ENCODE results near the gene DACT3.
"Not testable (repeated sequence)": the region's sequence is repeated elsewhere in the genome, so short reads cannot be mapped to it uniquely, and the experiment has no call there.

The DACT3 gene

DNA sequence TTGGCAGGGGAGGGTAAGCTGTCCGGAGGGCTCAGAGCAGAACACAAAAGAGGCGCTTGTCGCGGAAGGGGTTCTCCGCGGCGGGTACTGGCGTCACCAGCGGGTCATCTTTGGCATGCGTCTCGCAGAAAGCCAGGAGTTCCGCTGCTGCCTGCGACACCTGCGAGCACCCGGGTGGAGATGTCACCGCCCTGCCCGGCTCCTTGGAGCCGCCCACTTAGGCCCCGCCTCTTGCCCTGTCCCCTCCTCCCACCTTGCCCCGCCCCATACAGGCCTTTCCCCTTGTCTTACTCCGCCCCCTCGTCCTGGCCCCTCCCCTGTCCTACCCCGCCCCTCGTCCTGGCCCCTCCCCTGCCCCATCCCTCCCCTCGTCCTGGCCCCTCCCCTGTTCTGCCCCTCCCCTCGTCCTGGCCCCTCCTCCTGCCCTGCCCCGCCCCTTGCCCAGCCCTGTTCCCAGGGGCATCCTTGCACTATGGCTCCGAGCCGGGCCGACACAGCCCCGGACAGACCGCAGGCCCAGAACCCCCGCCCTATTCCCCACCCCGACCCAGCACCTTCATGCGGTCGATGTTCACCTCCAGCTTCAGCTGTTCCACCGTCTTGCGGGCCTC, 26.8 kb downstream of the DACT3 start:
- peak; percentile 91 for DNase-seq (ENCODE audit: low read depth)

DNA sequence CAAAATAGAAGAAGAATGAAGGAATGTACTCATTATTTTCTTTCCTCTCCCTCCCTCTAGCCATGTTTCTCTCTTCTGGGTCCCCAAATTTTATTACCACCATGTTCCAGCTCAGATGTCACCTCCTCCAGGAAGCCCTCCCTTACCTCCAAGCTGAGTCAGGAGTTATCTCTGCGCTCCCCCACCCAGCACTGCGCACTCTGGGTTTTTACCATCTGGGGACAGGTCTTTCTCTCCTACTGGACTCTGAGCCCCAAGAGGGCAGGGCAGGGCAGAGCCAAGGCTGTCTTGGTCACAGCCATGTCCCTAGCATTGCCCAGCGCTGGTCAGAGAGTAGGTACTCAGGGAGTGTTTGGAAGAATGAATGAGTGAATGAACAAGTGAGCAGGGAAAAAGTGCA, 27.9 kb downstream of the DACT3 start:
- no peak for DNase-seq (ENCODE audit: low read depth)

DNA sequence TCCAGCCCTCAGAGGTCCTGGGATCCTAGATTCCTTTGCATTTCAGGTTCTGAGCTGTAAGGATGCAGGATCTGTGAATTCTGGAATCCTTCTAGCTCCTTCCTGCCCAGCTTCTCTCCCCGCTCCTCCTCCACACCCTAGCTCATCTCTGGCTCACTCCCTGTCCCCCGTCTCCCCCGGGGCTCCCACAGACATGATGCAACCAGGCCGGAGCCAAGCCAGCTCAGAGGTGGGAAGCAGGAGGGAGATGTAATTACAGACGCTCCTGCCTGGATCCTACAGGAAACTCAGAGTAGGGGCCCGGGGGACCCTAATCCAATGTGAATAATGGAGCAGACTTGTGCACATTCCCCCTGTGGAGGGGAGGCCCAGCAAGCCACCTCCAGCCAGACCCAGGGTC, 29.5 kb downstream of the DACT3 start:
- no peak for DNase-seq (ENCODE audit: low read depth)

DNA sequence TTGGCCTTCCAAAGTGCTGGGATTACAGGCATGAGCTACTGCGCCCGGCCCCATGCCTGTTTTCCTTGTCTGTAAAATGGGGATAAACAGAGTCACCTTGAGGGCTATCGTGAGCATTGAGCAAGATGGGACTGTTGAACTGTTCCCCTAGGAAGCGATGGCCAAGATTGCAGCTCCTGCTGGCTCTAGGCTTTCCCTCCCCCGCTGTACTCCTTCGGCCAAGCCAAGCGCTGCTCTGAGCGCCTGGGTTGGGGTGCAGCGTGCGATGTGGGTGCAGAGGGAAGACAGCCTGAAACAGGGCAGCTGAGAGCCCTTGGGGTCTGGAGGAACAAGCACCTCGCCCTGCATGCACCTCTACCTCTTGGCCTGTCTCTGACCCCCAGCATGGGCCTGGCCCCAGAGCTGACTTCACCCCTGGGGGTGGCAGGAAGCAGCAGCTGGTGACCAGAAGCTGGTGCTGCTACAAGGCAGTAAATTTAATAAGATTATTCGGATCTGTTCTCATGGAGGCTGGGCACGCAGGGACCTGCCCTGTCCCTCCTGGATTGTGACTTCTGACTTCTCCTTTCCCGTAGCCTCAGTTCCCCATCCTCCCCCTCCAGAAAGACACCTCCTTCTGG, 30.3 kb downstream of the DACT3 start:
- DNase-seq (ENCODE audit: low read depth), result no peak

DNA sequence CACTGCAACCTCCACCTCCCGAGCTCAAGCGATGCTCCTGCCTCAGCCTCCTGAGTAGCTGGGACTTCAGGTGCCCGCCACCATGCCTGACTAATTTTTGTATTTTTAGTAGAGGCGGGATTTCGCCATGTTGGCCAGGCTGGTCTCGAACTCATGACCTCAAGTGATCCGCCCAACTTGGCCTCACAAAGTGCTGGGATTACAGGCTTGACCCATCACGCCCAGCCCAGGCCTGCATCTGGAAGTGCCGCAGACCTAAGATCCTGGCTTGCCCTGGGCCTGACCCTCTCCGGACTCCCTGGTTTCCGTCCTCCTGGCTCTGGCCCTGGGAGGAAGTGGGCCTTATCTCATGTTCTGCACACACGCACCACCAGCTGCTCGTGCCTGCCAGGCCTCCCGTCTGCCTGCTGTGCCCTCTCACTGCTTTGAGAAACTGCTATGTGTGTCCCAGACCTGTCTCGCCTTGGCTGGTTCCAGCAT, 31.4 kb downstream of the DACT3 start:
- no peak for DNase-seq (ENCODE audit: low read depth)

DNA sequence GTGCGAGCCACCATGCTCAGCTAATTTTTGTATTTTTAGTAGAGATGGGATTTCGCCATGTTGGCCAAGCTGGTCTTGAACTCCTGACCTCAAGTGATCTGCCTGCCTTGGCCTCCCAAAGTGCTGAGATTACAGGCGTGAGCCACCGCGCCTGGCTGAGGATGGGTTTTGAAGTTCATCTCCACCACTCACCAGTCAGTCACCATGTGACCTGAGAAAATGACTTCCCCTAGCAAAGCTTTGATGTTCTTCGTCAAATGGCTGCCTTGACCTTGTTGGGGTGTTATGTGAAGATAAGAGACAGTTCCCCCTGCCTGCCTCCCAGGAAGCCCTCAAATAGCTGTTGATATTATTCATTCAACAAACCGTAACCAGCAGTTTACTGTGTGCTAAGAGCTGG, 32.0 kb downstream of the DACT3 start:
- DNase-seq (ENCODE audit: low read depth), result not testable (repeated sequence)

DNA sequence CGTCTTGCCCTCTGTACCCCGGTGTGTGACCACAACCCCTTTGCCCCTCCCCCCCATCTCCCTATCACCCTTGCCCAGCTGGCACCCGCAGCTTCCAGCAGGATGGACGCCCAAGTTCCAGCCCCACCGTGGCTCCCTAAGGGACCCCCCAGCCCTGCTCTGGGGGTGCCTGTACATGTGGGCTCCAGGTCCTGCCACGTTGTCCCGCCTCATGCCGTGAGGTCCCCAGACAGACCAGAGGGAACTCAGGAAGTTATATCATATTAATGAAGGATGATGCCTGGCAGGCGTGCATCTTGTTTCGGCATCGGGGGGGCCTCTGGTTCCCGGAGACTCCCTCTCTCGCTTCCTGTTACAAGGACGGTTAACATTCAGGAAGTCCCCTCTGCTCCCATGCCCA, 34.5 kb downstream of the DACT3 start:
- DNase-seq (ENCODE audit: low read depth), result no peak

DNA sequence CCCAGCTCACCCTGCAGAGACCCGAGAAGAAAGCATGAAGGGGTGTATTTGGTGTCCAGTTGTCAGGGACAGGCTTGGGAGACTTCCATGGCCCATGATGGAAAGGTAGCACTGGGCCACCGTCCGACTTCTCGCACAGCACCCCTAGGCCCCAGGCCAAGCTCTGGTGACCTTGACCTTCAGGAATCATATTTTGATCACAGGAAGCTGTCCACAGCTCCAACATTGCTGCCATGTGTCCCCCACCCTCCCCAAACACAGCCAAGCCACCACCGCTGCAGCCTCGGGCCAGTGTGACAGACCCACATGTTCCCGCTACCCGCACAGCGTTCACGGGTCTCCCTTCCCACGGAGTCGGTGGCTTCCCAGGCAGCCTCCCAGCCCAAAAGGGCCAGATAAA, 35.3 kb downstream of the DACT3 start:
- DNase-seq (ENCODE audit: low read depth), result no peak

DNA sequence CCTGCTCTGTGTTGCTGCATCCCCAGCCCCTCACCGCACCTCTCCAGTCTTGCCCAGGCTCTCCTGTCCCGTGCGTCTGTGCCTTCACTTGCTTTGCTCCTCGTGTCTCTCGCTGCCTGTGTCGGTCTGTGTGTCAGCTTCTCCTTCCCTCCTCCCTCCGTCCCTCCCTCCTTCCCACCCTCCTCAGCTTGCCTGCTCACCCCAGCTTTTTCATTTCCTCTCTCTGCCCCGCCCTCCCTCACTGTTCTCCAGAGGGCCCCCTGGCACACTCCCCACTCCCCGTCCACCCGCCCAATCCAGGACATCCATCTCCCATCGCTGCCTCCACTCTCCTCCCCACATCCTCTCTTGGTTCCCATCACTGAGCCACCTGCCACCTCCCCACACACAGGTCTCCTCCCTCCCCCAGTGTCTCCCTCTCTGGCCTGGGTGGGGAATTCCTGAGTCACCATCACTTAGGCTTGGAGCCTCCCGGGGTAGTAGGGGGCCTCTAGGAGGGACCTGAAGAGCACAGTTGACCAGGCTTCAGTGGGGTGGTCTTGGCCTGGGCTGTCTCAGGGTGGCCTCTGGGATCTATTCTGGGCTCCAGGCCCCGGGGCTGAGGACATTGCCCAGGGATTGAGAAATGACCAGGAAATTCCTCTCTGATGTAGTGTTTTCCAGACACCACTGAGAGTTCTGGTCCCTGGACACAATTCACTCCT, 35.9 kb downstream of the DACT3 start, which contains the start of gene PTGIR:
TSS of gene PTGIR (minus strand) at position 132 of the 704 bp plus-strand sequence. CDS start 864 bp downstream, outside the sequence.
- DNase-seq (ENCODE audit: low read depth), result no peak

DNA sequence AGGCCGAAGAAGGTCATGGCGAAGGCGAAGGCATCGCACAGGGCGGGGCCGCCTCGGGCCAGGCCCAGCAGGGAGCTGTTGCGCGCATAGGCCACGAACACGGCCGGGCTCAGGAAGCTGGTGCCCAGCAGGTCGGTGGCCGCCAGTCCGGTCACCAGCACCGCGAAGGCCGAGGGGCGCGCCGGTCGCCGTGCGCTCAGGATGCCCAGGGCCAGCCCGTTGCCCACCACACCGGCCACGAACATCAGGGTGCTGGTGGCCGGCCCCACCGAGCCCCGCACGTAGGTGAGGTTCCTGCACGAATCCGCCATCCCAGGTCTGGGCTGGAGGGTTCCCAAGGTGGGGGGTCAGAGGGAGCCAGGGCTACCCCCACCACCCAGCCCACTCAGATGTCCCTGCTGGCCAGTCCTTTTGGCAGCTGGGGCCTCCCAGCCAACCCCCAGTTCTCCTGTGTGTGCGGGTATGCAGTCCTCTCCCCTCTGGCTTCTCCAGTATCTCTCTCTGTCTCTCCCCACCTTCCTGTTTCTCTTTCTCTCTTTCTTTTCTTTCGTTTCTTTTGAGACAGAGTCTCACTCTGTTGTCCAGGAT, 37.0 kb downstream of the DACT3 start:
- no peak for DNase-seq (ENCODE audit: low read depth)

DNA sequence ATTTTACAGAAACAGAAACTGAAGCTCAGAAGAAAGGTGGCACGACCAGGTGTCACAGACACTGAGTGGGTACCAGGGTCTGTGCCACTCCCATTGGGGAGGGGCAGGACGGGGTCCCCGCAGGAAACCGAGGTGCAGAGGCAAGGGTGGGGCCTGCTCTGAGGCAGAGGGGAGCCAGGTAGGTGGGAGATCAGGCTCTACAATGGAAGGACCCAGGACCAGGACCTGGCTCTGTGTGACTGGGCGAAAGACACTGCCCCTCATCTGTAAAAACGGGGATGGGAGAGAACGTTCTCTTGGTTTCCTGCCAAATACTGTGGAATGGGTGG, 38.9 kb downstream of the DACT3 start:
- no peak for DNase-seq (ENCODE audit: low read depth)

DNA sequence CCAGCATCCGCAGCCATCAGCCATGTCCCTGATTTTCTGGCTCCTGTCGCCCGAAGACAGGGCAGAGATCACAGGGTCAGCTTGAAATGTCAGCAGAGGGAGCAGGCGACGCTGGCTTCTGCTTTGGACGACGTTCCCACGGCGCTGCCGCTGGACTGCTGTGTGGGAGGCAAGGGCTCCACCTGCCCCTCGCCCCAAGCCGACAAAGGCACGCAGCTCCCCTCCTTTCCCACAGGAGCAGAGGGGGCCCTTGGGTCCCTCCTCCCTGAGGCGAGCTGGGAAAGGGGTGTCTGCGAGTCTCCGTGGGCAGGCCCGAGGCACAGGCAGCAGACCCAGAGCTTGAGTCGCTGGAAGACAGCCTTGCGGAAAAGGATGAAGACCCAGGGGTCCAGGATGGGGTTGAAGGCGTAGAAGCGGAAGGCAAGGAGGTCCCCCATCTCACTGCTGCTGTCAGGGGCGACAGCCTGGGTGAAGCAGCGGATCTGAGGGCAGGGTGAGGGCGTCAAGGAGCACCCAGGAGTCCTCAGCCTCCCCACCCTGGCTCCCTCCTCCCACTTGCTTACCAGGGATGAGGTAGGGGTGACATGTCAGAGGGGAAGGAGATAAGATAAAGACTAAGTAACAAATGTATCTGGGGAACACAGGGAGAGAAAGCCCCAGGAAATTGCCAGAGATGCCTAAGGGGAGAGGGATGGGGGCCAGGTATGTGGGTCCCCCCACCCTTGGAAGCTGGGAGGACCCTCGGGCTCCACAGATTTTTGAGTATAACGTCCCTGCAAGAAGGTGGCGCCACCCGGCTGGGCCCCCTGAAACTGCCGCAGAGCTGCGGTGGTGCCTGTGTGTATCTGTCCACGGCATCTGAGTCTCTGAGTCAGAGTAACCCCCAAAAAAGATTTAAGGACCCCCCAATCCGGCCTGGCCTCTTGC, 39.5 kb downstream of the DACT3 start:
- no peak for DNase-seq (ENCODE audit: low read depth)

DNA sequence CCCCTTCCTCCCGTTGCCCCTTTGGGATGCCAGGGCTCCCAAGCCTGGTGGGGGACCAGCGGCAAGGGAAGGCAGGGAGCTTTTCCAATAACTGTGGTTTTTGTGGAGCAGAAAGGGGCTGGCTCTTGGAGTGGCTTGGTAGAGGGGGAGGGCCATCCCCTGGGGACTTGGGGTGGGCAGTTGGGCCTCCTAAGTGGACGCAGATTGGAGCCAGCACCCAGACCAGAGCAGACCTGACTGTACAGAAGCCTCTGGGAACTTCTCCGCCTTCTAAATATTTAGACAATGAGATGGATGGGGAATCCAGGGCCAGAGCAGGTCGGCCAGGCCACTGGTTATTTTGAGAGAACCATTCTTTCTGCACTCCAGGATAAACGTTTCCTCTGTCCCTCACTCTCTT, 40.3 kb downstream of the DACT3 start:
- no peak for DNase-seq (ENCODE audit: low read depth)

DNA sequence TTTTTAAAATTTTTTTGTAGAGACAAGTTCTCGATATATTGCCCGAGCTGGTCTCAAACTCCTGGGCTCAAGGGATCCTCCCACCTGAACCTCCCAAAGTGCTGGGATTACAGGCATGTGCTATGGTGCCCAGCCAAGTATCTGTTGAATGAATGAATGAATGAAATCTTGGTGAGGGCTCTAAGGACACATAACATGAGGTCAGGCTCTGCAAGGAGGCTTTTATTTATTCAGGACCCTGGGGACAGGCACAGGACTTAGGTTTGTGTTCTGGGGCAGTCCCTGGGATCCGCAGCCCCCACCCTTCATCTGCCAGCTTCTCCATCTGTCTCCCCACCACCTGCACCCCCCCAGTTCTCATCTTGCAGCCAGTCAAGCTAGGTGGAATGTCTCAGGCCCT, 40.7 kb downstream of the DACT3 start:
- no peak for DNase-seq (ENCODE audit: low read depth)

DNA sequence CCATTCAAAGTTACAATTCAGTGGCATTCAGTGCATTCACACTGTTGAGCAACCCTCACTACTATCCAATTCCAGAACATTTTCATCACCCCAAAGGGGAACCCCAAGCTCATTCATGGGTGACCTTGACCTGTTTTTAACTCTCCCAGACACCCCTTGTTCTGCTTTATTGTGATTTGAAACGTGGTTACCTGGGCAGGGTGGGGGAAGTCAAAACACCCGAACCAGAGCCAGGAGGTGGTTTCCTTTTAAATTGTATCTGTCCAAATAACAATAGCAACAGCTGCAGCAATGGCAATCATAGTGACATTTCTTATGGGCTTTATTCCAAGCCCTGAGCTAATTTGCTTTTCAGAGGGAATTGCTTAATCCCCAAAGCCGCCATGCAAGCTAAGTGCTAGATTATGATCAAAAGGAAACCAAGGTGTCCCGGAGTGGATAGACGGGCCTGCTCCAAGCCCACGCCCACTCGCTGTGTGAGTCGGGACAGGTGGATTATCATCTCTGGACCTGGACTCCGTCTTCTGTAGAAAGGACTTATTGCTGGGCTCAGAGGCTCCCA, 42.2 kb downstream of the DACT3 start:
- DNase-seq (ENCODE audit: low read depth), result no peak

DNA sequence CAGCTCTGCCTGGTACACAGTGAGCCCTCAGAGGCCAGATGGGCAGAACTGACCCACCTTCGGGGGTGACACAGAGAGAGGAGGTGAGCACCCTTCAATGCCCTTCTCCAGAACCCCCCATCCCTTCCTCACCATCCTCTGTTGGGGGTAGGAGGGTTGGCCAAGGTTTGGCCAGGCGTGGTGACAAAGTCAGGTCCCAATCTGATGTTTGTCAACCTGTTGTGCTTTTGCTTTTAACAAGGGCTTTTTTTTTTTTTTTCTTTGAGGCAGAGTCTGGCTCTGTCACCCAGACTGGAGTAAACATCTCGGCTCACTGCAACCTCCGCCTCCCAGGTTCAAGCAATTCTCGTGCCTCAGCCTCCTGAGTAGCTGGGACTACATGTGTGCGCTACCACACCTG, 43.4 kb downstream of the DACT3 start:
- no peak for DNase-seq (ENCODE audit: low read depth)

DNA sequence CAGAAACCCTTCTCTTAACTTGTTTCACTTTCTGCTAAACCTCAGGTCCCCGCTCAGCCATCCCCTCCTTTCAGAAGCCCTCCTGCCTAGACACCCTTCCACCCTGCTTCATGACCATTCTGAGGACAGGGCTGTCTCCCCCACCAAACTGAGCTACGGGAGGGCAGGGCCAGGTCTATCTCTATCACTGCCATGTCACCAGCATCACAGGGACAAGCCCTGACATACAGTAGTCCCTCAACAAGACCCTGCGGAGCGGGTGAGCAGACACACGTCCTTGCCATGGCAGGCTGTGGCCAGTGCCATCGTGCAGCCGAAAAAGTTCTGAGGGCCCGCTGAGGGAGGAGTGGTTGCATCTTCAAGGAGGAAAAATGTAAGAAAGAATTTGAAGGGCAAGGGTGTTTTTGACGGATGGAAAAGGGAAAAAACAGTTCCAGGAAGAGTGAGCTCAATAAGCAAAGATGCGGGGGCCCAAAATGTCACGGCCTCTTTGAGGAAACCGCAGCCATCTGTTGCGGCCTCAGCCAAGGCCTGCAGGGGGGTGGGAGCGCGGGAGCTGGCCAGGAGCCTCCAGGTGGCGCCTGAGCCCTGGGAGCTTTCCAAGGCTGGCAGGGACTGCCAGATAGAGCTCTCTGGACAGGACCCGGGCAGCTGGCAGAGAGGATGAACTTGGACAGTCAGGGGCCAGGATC, 44.2 kb downstream of the DACT3 start:
- no peak for DNase-seq (ENCODE audit: low read depth)

DNA sequence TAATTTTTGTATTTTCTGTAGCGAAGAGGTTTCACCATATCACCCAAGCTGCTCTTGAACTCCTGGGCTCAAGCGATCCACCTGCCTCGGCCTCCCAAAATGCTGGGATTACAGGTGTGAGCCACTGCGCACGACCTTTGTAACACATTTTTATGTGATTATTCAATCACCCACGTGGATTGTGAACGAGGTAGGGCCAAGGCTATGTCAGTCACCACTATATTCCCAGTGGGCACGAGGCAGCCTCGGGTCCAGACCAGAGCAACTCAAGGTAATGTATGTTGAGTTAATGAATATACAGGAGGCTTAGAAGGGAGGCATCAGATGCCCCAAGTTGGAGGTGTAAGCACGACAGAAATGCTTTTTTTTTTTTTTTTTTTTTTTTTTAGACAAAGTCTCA, 45.0 kb downstream of the DACT3 start:
- no peak for DNase-seq (ENCODE audit: low read depth)

DNA sequence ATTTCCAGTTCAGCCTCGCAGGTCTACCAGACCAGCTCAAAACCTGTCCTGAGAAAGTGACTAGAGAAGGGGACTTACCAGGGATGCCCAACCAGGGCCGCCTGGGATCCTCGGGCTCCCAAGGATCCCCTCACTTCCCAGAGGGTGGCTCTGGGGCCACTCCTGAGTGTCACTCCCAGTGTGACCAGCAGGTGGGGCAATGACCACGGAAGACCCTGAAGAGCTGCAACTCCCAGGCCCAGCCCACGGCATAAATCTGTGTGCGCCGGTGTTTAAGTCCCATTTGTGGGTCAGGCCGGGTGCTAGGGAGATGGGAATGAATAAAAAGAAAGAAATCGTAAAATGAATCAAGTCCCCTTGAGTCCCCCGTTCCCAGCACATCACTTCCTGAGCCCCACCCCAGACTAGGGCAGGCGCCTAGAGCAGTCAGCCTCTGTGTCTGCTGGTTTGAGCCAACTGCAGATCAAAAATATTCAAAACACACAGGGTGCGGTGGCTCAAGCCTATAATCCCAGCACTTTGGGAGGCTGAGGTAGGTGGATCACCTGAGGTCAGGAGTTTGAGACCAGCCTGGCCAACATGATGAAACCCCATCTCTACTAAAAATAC, 46.8 kb downstream of the DACT3 start:
- DNase-seq (ENCODE audit: low read depth), result peak; percentile 76

DNA sequence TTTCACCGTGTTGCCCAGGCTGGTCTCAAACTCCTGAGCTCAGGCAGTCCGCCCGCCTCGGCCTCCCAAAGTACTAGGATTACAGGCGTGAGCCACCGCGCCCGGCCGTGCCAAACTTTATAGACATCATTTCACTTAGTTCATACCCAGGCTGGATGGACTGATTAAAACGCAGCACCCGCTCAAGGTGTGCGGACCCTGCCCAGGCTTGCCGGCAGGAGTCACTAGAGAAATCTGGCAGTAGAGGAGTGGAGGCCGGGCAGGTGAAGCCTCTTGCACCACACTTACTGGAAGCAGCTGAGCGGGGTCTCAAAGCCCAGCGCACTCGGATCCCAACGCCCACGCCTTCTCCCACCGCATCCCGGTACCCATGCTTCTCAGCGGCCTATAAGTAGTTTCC, 47.5 kb downstream of the DACT3 start:
- DNase-seq (ENCODE audit: low read depth), result no peak

DNA sequence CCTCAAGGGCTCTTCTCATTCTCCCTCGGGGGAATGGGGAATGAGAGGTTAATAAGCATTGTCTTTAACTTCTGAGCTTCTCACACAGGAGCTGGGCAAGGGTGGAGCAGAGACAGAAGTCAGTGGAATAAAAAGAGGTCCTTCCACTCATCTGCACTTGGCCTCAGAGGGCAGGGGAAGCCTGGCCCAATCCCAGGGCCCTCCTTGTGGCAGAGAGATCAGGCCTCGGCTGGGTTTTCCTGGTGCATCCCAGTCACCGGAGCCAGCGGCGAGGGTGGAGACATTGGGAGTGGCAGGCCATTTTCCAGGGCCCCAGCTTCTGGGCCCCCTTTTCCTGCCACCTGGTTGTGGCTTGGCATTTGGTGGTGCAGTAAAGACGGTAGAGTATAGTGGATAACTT, 49.2 kb downstream of the DACT3 start:
- no peak for DNase-seq (ENCODE audit: low read depth)
